ENCODE results near the gene MITF.

The MITF gene

DNA sequence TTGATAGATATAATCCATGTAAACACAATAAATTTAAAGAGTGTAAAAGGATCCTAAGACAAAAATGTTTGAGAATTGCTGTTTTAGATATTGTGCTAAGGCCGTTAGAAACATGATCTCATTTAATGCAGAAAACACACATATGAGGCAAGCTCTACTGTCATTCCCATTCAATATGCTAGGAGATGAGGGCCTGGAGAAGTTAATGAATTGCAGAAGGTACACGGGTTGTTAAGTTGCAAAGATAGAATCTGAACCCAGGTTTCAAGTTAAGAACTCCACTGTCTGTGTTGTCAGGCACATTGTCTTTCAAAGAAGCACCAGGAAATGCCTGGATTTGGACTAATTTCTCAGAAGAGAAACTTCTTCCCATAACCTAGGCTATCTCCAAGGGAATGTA, 195.1 kb downstream of the MITF start:
- no peak for DNase-seq (ENCODE audit: low read depth, low spot score)
- no peak overlapping the region for H3K4me3 ChIP-seq
- TF ChIP-seq FOXP2 (optimal IDR thresholded peaks at IDR 0.05; ENCODE audit: control extremely low read depth, extremely low read length, insufficient read depth) (no peak), EZH2 (IDR thresholded peaks at IDR 0.05) (no peak), POLR2AphosphoS5 (IDR thresholded peaks at IDR 0.05; ENCODE audit: borderline replicate concordance, low read depth, low read length) (no peak)
- H3K9ac ChIP-seq (ENCODE audit: insufficient read length) = no peak overlapping the region
- H3K9me3 ChIP-seq (ENCODE audit: low read depth, low read length) = no peaks in the 10 kb centered on the region
- no peak overlapping the region for H3K27ac ChIP-seq
- no peaks in the 10 kb centered on the region for H3K36me3 ChIP-seq (ENCODE audit: insufficient read depth, low read length)

DNA sequence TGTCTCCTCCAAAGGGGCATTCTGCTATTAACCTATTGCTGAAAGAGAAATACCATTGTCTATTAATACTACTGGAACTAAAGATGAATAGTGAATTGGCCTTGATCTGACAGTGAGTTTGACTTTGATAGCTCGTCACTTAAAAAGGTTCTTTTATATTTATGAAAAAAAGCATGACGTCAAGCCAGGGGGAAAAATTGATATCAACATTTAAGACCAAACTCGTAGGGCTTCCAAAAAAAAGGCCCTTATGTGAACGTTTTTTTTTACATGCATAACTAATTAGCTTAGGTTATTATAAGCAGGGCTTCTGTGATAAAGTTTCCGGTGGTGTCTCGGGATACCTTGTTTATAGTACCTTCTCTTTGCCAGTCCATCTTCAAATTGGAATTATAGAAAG, 197.0 kb downstream of the MITF start:
- DNase-seq (ENCODE audit: low read depth, low spot score) = no peak
- Histone ChIP-seq H3K4me3 (no peak overlapping the region), H3K9ac (ENCODE audit: insufficient read length) (no peak overlapping the region), H3K9me3 (ENCODE audit: low read depth, low read length) (no peaks in the 10 kb centered on the region), H3K27ac (no peak overlapping the region), H3K36me3 (ENCODE audit: insufficient read depth, low read length) (no peaks in the 10 kb centered on the region)
- TF ChIP-seq EZH2 (IDR thresholded peaks at IDR 0.05) (no peak), FOXP2 (optimal IDR thresholded peaks at IDR 0.05; ENCODE audit: control extremely low read depth, extremely low read length, insufficient read depth) (no peak), POLR2AphosphoS5 (IDR thresholded peaks at IDR 0.05; ENCODE audit: borderline replicate concordance, low read depth, low read length) (no peak)

DNA sequence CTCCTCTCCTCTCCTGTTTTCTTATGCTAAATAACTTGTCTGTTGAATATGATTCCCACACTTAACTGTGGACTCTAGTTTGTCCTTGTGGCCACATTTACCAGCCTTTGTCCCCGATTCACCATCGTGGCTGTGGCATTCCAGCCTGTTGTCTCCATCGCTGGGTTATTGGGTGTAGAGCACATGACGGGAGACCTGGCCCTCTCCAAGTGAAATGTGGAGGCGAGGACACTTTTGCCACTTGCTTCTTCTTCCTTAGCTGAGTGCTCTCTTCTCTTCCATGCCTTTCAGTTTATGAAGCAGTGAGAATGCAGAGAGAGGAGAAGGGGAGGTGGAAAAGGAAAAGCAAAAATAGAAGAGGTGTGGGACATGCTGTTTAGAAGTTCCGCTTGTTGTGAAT, 198.8 kb downstream of the MITF start:
- TF ChIP-seq POLR2AphosphoS5 (IDR thresholded peaks at IDR 0.05; ENCODE audit: borderline replicate concordance, low read depth, low read length) (no peak), FOXP2 (optimal IDR thresholded peaks at IDR 0.05; ENCODE audit: control extremely low read depth, extremely low read length, insufficient read depth) (no peak), EZH2 (IDR thresholded peaks at IDR 0.05) (no peak)
- Histone ChIP-seq H3K9me3 (ENCODE audit: low read depth, low read length) (no peaks in the 10 kb centered on the region), H3K27ac (no peak overlapping the region), H3K4me3 (no peak overlapping the region), H3K9ac (ENCODE audit: insufficient read length) (no peak overlapping the region), H3K36me3 (ENCODE audit: insufficient read depth, low read length) (no peaks in the 10 kb centered on the region)
- DNase-seq (ENCODE audit: low read depth, low spot score) = no peak

DNA sequence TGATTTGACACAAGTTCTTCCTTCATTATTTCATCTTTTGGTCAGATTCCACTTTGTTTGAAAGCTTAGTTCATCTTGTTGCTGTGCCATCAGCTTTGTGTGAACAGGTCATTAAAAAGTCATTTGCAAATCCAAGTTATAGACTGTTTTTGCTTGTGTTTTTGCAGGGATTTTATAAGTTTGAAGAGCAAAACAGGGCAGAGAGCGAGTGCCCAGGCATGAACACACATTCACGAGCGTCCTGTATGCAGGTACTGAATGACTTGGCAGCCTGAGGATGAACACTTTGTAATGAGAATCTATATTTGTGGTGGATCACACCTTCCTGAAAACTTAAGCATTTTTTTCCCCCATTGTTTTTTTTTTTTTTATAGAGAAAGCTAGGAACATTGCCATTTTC, 199.7 kb downstream of the MITF start:
- H3K9ac ChIP-seq (ENCODE audit: insufficient read length) = no peak overlapping the region
- no peaks in the 10 kb centered on the region for H3K9me3 ChIP-seq (ENCODE audit: low read depth, low read length)
- H3K36me3 ChIP-seq (ENCODE audit: insufficient read depth, low read length) = no peaks in the 10 kb centered on the region
- no peak overlapping the region for H3K27ac ChIP-seq
- no peak for TF ChIP-seq POLR2AphosphoS5 (IDR thresholded peaks at IDR 0.05; ENCODE audit: borderline replicate concordance, low read depth, low read length)
- TF ChIP-seq FOXP2 (optimal IDR thresholded peaks at IDR 0.05; ENCODE audit: control extremely low read depth, extremely low read length, insufficient read depth) = no peak
- TF ChIP-seq EZH2 (IDR thresholded peaks at IDR 0.05) = no peak
- no peak overlapping the region for H3K4me3 ChIP-seq
- no peak for DNase-seq (ENCODE audit: low read depth, low spot score)

DNA sequence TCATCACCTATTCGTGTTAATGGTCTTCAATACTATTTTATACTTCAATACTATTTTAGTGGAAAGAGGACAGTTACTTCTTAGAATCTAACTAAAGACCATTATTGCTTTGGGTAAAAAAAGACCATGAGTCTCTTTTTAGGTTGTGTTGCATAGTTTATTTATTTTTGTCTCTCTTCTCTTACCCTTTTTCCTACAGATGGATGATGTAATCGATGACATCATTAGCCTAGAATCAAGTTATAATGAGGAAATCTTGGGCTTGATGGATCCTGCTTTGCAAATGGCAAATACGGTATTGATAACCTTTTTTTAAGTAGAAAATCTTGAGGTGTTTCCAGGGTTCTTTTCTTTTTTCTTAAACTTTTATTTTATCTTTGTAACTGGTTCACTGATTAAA, 201.8 kb downstream of the MITF start:
- no peak overlapping the region for H3K27ac ChIP-seq

DNA sequence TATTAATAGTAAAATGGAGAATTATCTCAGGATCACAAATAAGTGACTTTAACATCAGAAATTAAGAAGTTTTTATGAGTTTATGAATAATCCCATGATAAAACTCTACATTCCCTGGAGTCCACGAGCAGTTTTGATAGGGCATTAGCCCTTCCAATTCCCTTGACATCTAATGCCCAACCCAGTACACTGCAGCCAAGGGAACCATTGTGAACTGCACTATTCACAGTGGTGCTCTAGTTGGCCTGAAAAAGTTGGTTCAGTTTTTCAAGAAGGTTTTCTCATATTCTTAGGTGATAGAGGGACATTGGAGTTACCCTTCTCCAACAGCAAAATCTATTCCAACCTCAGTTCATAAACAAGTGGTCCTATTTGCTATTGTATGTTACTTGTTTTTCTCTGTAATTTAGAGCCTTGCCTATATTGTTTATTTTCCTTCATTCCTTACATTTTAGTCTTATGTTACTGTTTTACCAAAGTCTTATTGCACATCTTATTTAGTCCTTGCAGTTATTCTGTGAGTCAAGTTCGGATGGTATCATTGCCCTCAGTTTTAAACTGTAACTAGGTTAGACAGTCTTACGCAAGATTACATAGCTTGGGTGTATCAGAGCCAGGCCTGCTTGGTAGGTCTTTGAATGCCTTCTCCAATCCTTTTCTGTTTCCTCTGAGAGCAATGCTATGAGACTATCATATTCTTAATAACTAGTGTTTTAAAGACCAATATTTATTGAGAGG, 202.3 kb downstream of the MITF start:
- TF ChIP-seq FOXP2 (optimal IDR thresholded peaks at IDR 0.05; ENCODE audit: control extremely low read depth, extremely low read length, insufficient read depth) (no peak), EZH2 (IDR thresholded peaks at IDR 0.05) (no peak), POLR2AphosphoS5 (IDR thresholded peaks at IDR 0.05; ENCODE audit: borderline replicate concordance, low read depth, low read length) (no peak)
- no peaks in the 10 kb centered on the region for H3K36me3 ChIP-seq (ENCODE audit: insufficient read depth, low read length)
- no peaks in the 10 kb centered on the region for H3K9me3 ChIP-seq (ENCODE audit: low read depth, low read length)
- no peak overlapping the region for H3K27ac ChIP-seq
- H3K4me3 ChIP-seq = no peak overlapping the region
- DNase-seq (ENCODE audit: low read depth, low spot score) = no peak
- H3K9ac ChIP-seq (ENCODE audit: insufficient read length) = no peak overlapping the region

More for the DNA sequence above, 201.8 kb downstream of the MITF start:
- H3K9me3 ChIP-seq (ENCODE audit: low read depth, low read length) = no peaks in the 10 kb centered on the region
- TF ChIP-seq FOXP2 (optimal IDR thresholded peaks at IDR 0.05; ENCODE audit: control extremely low read depth, extremely low read length, insufficient read depth) (no peak), POLR2AphosphoS5 (IDR thresholded peaks at IDR 0.05; ENCODE audit: borderline replicate concordance, low read depth, low read length) (no peak), EZH2 (IDR thresholded peaks at IDR 0.05) (no peak)
- H3K9ac ChIP-seq (ENCODE audit: insufficient read length) = no peak overlapping the region
- H3K4me3 ChIP-seq = no peak overlapping the region
- no peaks in the 10 kb centered on the region for H3K36me3 ChIP-seq (ENCODE audit: insufficient read depth, low read length)
- no peak for DNase-seq (ENCODE audit: low read depth, low spot score)

DNA sequence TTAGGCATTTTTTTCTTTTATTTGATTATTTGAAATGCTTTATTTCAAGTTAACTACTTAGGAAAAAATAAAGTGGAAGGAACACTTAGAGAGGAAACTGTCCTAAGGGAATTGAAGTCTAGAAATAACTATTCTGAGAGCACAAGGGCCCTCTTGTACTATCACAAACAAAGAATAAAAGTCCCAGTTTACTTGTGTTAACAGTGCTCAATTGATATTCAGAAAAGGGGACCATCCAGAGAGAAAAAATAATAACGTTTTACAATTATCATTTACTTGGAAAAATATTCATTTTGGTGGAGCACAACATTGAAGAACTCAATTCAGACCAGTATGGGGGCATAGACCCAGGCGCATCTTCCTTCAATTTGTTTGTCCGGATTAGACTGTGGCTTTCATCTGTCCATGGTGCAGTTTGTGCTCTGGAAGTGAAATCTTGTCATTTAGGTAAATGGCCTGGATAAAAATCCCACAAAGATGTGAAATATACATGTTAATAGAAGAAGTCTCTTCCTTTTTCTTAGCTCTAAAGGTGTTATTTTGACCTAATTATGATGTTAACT, 205.7 kb downstream of the MITF start:
- Histone ChIP-seq H3K27ac (no peak overlapping the region), H3K9ac (ENCODE audit: insufficient read length) (no peak overlapping the region), H3K36me3 (ENCODE audit: insufficient read depth, low read length) (no peaks in the 10 kb centered on the region), H3K4me3 (no peak overlapping the region), H3K9me3 (ENCODE audit: low read depth, low read length) (no peaks in the 10 kb centered on the region)
- no peak for DNase-seq (ENCODE audit: low read depth, low spot score)
- no peak for TF ChIP-seq EZH2 (IDR thresholded peaks at IDR 0.05)
- no peak for TF ChIP-seq POLR2AphosphoS5 (IDR thresholded peaks at IDR 0.05; ENCODE audit: borderline replicate concordance, low read depth, low read length)
- TF ChIP-seq FOXP2 (optimal IDR thresholded peaks at IDR 0.05; ENCODE audit: control extremely low read depth, extremely low read length, insufficient read depth) = no peak

DNA sequence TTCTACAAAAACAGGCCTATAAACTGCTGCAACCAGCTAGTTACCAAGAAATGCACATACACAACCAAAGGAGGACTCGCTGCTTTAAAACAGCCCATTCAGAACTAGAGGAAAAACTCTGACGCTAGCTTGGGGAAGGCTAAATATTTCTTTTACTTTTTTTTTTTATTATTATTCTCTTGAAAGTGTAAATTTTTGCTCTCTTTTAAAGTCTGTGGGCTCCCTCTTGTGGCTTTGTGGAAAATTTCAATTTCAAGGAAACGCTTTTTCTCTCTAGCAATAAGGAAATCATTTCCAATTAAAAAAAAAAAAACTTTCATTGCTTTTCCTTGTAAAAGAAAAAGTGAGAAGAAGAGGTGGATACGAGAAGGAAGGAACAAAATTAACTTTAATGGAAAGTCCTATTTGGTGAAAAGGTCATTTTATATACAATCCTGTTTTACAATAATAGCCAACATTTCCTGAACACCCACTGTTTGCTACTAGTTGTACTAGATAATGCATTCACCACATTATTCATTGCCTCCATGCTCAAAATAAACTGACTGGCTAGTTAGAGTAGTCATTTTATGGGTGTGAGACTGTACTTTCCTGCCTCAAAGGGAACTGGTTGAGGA, 209.1 kb downstream of the MITF start:
- DNase-seq (ENCODE audit: low read depth, low spot score) = no peak
- no peak overlapping the region for H3K9ac ChIP-seq (ENCODE audit: insufficient read length)
- H3K27ac ChIP-seq = no peak overlapping the region
- no peak overlapping the region for H3K4me3 ChIP-seq
- no peak for TF ChIP-seq FOXP2 (optimal IDR thresholded peaks at IDR 0.05; ENCODE audit: control extremely low read depth, extremely low read length, insufficient read depth)
- no peak for TF ChIP-seq POLR2AphosphoS5 (IDR thresholded peaks at IDR 0.05; ENCODE audit: borderline replicate concordance, low read depth, low read length)
- TF ChIP-seq EZH2 (IDR thresholded peaks at IDR 0.05) = no peak
- H3K9me3 ChIP-seq (ENCODE audit: low read depth, low read length) = no peaks in the 10 kb centered on the region
- no peaks in the 10 kb centered on the region for H3K36me3 ChIP-seq (ENCODE audit: insufficient read depth, low read length)
